ENCODE results near the gene MRPL49.
A peak's percentile ranks its signal among the peaks of the same experiment; 100 is the strongest.

DNA sequence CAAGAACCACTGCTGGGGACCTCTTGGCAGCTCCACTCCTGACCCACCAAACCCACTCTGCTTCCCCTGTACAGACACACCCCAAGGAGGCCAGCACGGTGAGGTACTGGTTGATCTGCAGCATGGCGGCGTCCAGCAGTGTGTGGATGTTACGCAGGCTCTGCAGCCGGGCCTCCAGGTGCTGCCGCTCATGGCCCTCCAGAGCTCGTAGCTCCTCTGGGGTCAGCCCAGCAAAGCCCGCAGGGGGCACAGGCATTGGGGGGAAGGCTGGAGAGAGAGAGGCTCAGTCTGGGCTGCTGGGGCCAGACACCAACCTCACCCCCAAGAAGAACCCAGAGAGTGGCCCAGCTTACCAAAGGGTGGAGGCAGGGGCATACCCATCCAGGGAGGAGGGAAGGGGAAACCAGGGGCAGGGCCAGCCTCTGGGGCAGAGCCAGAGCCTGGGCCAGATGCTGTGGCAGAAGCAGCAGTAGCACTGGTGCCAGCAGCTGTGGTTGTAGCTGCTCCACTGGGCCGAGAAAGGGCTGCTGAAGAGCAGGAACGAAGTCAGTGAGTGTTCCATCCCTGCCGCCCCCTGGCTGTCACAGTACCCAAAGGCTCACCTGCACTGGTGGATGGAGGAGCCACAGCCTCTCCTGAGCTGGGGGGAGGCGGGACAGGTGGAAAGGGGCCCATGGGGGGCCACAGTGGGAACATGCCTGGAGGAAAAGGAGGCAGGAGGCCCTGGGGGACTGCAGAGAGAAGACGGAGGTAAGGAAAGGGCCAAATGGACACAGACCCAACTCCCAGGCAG lies 7.7 kb downstream of the MRPL49 start:
- TF ChIP-seq, protein P1, sequence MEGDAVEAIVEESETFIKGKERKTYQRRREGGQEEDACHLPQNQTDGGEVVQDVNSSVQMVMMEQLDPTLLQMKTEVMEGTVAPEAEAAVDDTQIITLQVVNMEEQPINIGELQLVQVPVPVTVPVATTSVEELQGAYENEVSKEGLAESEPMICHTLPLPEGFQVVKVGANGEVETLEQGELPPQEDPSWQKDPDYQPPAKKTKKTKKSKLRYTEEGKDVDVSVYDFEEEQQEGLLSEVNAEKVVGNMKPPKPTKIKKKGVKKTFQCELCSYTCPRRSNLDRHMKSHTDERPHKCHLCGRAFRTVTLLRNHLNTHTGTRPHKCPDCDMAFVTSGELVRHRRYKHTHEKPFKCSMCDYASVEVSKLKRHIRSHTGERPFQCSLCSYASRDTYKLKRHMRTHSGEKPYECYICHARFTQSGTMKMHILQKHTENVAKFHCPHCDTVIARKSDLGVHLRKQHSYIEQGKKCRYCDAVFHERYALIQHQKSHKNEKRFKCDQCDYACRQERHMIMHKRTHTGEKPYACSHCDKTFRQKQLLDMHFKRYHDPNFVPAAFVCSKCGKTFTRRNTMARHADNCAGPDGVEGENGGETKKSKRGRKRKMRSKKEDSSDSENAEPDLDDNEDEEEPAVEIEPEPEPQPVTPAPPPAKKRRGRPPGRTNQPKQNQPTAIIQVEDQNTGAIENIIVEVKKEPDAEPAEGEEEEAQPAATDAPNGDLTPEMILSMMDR (conservative IDR thresholded peaks at IDR 0.05; ENCODE audit: low read depth in 2 of 2) = peak in 1 of 2 experiments; percentile 53; a peak in 3 of 4 replicates
- TF ChIP-seq JUNB (IDR thresholded peaks at IDR 0.05; ENCODE audit: unreplicated experiment) (no peak), POLR2AphosphoS5 (IDR thresholded peaks at IDR 0.05; ENCODE audit: low read depth) (no peak)
